Upper lobe of left lung (tissue), 4 donors: Measurements from ENCODE around the gene WDR93.

Source experiments
- CTCF ChIP-seq, 6 experiments: fragments of 450-650 bp in 4 of 6; fragments of 200-600 bp in 2 of 6; sonication (generic) in 2 of 6; IDR thresholded peaks; one replicate each; pipeline ENCODE4 v1.5.1; 2016 to 2019; ENCODE audit warnings: antibody characterized with exemption in 6 of 6
- EP300 ChIP-seq, 4 donors: sonication (generic); formaldehyde crosslinking; IDR thresholded peaks; one replicate each; pipeline ENCODE4 v1.5.1; 2017; ENCODE audit warnings: antibody characterized with exemption in 4 of 4, control low read depth in 2 of 4
- POLR2A ChIP-seq, 4 donors: fragments of 450-650 bp; IDR thresholded peaks; one replicate each; pipeline ENCODE4 v1.5.1; 2016 to 2017; ENCODE audit warnings: antibody characterized with exemption in 4 of 4, mild to moderate bottlenecking in 2 of 4
- POLR2AphosphoS5 ChIP-seq, 2 donors: sonication (generic); formaldehyde crosslinking; IDR thresholded peaks; one replicate each; pipeline ENCODE4 v1.5.1; 2017; ENCODE audit warnings: antibody characterized with exemption in 2 of 2

GRCh38 chr15:89686522-89686921 is 4.1 kb upstream of the WDR93 start:
- no peak for TF ChIP-seq CTCF (IDR thresholded peaks at IDR 0.05)
- TF ChIP-seq POLR2A (IDR thresholded peaks at IDR 0.05) = no peak
- no peak for TF ChIP-seq POLR2AphosphoS5 (IDR thresholded peaks at IDR 0.05)
- TF ChIP-seq EP300 (IDR thresholded peaks at IDR 0.05) = no peak
